Neural crest cell (in vitro differentiated cells): Measurements from ENCODE around the gene ZDHHC24. TPM values are rescaled to one million over a fixed set of nuclear protein-coding genes. Genes with fewer than 3 reads are reported as not detected.

ENCODE experiments used
- DNase-seq: peaks from one replicate; pipeline ENCODE4 v3.0.0; 2021; ENCODE audit warnings: low read depth, mixed read lengths, low spot score
- H3K27ac Mint-ChIP-seq: one replicate; pipeline ENCODE4 v1.8.0; 2021; ENCODE audit warnings: mild to moderate bottlenecking, mixed read lengths; ENCODE audit not compliant: unreplicated experiment
- H3K27me3 Mint-ChIP-seq: 2 replicates; pipeline ENCODE4 v1.8.0; 2021; ENCODE audit warnings: low read depth, mild to moderate bottlenecking, mixed read lengths
- H3K36me3 Mint-ChIP-seq: 2 replicates; pipeline ENCODE4 v1.8.0; 2021; ENCODE audit warnings: low read depth, mild to moderate bottlenecking, mixed read lengths
- H3K4me1 Mint-ChIP-seq: 2 replicates; pipeline ENCODE4 v1.8.0; 2021; ENCODE audit warnings: mixed read lengths
- H3K4me3 Mint-ChIP-seq: one replicate; pipeline ENCODE4 v1.8.0; 2021; ENCODE audit warnings: mild to moderate bottlenecking, mixed read lengths
- H3K9me3 Mint-ChIP-seq: 2 replicates; pipeline ENCODE4 v1.8.0; 2021; ENCODE audit warnings: mixed read lengths
- total RNA-seq: library from RNA; stranded (reverse); gene quantifications from 2 replicates; pipeline ENCODE4 v1.2.1, GENCODE V29; 2021
- TF ChIP-seq, protein P1 (sequence below): fragments of 200-600 bp; sonication (generic); conservative IDR thresholded peaks from 2 replicates; pipeline ENCODE4 v1.5.0; 2021; ENCODE audit warnings: antibody characterized with exemption, mild to moderate bottlenecking

ZDHHC24 gene
- total RNA-seq, 1 donor from 2014 or later = 7.7 TPM

DNA sequence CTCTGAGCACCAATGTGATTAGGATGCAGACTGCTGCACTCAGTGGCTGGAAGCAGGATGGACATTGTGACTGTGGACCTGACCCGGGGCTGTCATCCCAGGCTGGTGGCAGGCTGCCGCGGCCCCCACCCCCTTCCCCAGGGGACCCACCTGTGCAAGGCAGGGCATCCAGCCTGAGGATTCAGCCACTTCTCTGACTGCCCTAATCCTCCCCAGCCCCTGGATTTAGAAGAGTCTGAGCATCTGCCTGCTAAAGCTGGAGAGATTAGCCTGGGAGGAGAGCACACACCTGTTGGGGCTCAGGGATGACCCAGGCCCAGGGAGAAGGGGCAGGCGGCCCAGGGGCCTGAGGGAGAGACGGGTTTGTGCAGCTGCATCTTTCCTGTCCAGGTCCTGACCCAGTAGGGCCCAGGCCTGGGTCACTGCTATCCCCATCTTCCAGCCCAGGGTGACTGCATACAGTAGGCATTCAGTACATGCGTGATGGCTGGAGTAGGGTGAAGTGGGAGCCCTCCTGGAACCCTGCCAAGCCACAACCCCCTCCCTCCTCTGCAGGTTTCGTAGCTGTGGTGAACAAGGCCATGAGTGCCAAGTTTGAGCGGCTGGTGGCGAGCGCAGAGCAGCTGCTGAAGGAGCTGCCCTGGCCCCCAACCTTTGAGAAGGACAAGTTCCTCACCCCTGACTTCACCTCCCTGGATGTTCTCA is 53.5 kb downstream of the ZDHHC24 start:
- Mint-ChIP-seq H3K27ac (no peak overlapping the region), H3K4me3 (no peak overlapping the region), H3K9me3 (no peaks in the 10 kb centered on the region), H3K4me1 (no peaks in the 10 kb centered on the region), H3K36me3 (peaks cover 10% of the 10 kb centered on the region), H3K27me3 (no peaks in the 10 kb centered on the region)
- TF ChIP-seq, protein P1, sequence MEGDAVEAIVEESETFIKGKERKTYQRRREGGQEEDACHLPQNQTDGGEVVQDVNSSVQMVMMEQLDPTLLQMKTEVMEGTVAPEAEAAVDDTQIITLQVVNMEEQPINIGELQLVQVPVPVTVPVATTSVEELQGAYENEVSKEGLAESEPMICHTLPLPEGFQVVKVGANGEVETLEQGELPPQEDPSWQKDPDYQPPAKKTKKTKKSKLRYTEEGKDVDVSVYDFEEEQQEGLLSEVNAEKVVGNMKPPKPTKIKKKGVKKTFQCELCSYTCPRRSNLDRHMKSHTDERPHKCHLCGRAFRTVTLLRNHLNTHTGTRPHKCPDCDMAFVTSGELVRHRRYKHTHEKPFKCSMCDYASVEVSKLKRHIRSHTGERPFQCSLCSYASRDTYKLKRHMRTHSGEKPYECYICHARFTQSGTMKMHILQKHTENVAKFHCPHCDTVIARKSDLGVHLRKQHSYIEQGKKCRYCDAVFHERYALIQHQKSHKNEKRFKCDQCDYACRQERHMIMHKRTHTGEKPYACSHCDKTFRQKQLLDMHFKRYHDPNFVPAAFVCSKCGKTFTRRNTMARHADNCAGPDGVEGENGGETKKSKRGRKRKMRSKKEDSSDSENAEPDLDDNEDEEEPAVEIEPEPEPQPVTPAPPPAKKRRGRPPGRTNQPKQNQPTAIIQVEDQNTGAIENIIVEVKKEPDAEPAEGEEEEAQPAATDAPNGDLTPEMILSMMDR = no peak
- no peak for DNase-seq

- Mint-ChIP-seq H3K4me3 (no peak overlapping the region), H3K27me3 (no peaks in the 10 kb centered on the region), H3K9me3 (no peaks in the 10 kb centered on the region), H3K4me1 (no peaks in the 10 kb centered on the region), H3K27ac (no peak overlapping the region), H3K36me3 (peaks cover 6% of the 10 kb centered on the region)
- TF ChIP-seq, protein P1 = peak; percentile 58
- DNase-seq = no peak
Measured at GRCh38 chr11:66491315-66491935, 54.4 kb downstream of the ZDHHC24 start.

GRCh38 chr11:66489636-66490035 is 56.2 kb downstream of the ZDHHC24 start:
- H3K36me3 Mint-ChIP-seq = peaks cover 6% of the 10 kb centered on the region
- TF ChIP-seq, protein P1 = no peak
- no peak for DNase-seq
- H3K4me3 Mint-ChIP-seq = no peak overlapping the region
- H3K27me3 Mint-ChIP-seq = no peaks in the 10 kb centered on the region
- H3K27ac Mint-ChIP-seq = no peak overlapping the region
- no peaks in the 10 kb centered on the region for H3K4me1 Mint-ChIP-seq
- no peaks in the 10 kb centered on the region for H3K9me3 Mint-ChIP-seq

GRCh38 chr11:66488957-66489356 is 56.9 kb downstream of the ZDHHC24 start:
- Mint-ChIP-seq H3K36me3 (peaks cover 6% of the 10 kb centered on the region), H3K27me3 (no peaks in the 10 kb centered on the region), H3K27ac (no peak overlapping the region)

GRCh38 chr11:66484806-66485380 is 61.0 kb downstream of the ZDHHC24 start:
- Mint-ChIP-seq H3K27me3 (no peaks in the 10 kb centered on the region), H3K36me3 (peaks cover 3% of the 10 kb centered on the region), H3K4me3 (no peak overlapping the region), H3K9me3 (no peaks in the 10 kb centered on the region), H3K27ac (no peak overlapping the region), H3K4me1 (peaks cover 11% of the 10 kb centered on the region)
- no peak for DNase-seq
- TF ChIP-seq, protein P1 = no peak

More at GRCh38 chr11:66488957-66489356, 56.9 kb downstream of the ZDHHC24 start:
- TF ChIP-seq, protein P1 = no peak
- DNase-seq = no peak
- Mint-ChIP-seq H3K9me3 (no peaks in the 10 kb centered on the region), H3K4me1 (no peaks in the 10 kb centered on the region), H3K4me3 (no peak overlapping the region)
